HepG2 (cell line): ENCODE measurements around the gene SRD5A1. TPM values are rescaled to one million over a fixed set of nuclear protein-coding genes. Genes with fewer than 3 reads are reported as not detected.

ENCODE experiments used
- ATAC-seq: fragments of 200-7000 bp; cut with Tn5 transposase; 3 replicates; pipeline ENCODE4 v1.9.1; 2020; ENCODE audit warnings: mild to moderate bottlenecking, moderate library complexity
- BruUV-seq: library from RNA; stranded (reverse); fragments of 400-500 nt; replicated peaks from 2 replicates; lab custom pipeline; 2021; lab: Mats Ljungman, UMichigan
- CTCF ChIA-PET: fragments of 300-600 bp; formaldehyde crosslinking; extraction: SDS; loops from one replicate; lab custom pipeline; 2021; ENCODE audit warnings: low total read pairs, inconsistent platforms, low intra/inter-chr PET ratio; lab: Yijun Ruan, JAX
- POLR2A ChIA-PET: fragments of 350-600 bp; sonication (Branson Sonifier 250); formaldehyde crosslinking; loops from one replicate; lab custom pipeline; 2020; ENCODE audit warnings: antibody characterized with exemption, inconsistent platforms; lab: Yijun Ruan, JAX
- DNase-seq: peaks from one replicate; pipeline ENCODE4 v3.0.0-alpha.2; 2015; ENCODE audit warnings: low spot score
- FAIRE-seq: peaks from 3 replicates; lab custom pipeline; 2011; peaks lifted over from hg19 to GRCh38; lab: Jason Lieb, UNC
- H2AFZ ChIP-seq: one replicate; pipeline ENCODE4 v1.6.1; 2011; ENCODE audit warnings: low read length, inconsistent platforms
- H3K27ac ChIP-seq: fragments of 300-600 bp; 3 replicates; pipeline ENCODE4 v1.8.0; 2011; ENCODE audit warnings: mixed run types, mild to moderate bottlenecking, mixed read lengths, low read length, inconsistent platforms; ENCODE audit not compliant: insufficient read depth; ENCODE audit errors: extremely low read length
- H3K27me3 ChIP-seq, 2 experiments: fragments of 200-600 bp in 1 of 2; 2 replicates in 1 of 2; 3 replicates in 1 of 2; pipeline versions ENCODE4 v1.6.0 to v1.8.0; 2011; ENCODE audit warnings: low read length in 2 of 2, mild to moderate bottlenecking in 2 of 2, moderate library complexity in 2 of 2, inconsistent platforms in 1 of 2; ENCODE audit not compliant: insufficient read depth in 2 of 2, control insufficient read depth in 1 of 2
- H3K36me3 ChIP-seq, 2 experiments: fragments of 200-600 bp in 1 of 2; replicated peaks in 1 of 2; 2 replicates in 1 of 2; 3 replicates in 1 of 2; pipeline versions ENCODE4 v1.5.1 to v1.8.0; 2011; ENCODE audit warnings: low read length in 2 of 2, inconsistent platforms in 1 of 2; ENCODE audit not compliant: insufficient read depth in 2 of 2, control insufficient read depth in 1 of 2
- H3K4me1 ChIP-seq: 2 replicates; pipeline ENCODE4 v1.5.1; 2012; ENCODE audit warnings: low read length, inconsistent platforms; ENCODE audit not compliant: insufficient read depth
- H3K4me2 ChIP-seq: 2 replicates; pipeline ENCODE4 v1.6.0; 2011; ENCODE audit warnings: low read depth, low read length, inconsistent platforms
- H3K4me3 ChIP-seq, 3 experiments: fragments of 200-600 bp in 1 of 3; sonication (generic), shearing (Covaris generic) in 1 of 3; replicated peaks in 1 of 3; 2 replicates each; pipeline ENCODE4 v1.5.1; 2011 to 2016; ENCODE audit warnings: low read length in 3 of 3, inconsistent platforms in 2 of 3, low read depth in 2 of 3, mild to moderate bottlenecking in 2 of 3, control low read depth in 1 of 3, mixed read lengths in 1 of 3; ENCODE audit not compliant: insufficient read depth in 1 of 3
- H3K79me2 ChIP-seq: one replicate; pipeline ENCODE4 v1.6.1; 2011; ENCODE audit warnings: low read length, inconsistent platforms; ENCODE audit not compliant: insufficient read depth
- H3K9ac ChIP-seq: 2 replicates; pipeline ENCODE4 v1.6.0; 2011; ENCODE audit warnings: mild to moderate bottlenecking, low read depth, low read length, inconsistent platforms; ENCODE audit not compliant: insufficient read depth
- H3K9me3 ChIP-seq: 2 replicates; pipeline ENCODE4 v1.5.1; 2012; ENCODE audit warnings: mild to moderate bottlenecking, low read length
- H4K20me1 ChIP-seq: 2 replicates; pipeline ENCODE4 v1.6.0; 2011; ENCODE audit warnings: inconsistent platforms, mild to moderate bottlenecking, low read length, moderate library complexity; ENCODE audit not compliant: insufficient read depth
- GPN1 ChIP-seq: sonication (generic); formaldehyde crosslinking; IDR thresholded peaks from 2 replicates; pipeline ENCODE4 v1.5.1; 2020; ENCODE audit warnings: missing genetic modification reagents, borderline replicate concordance
- JDP2 ChIP-seq: sonication (generic); formaldehyde crosslinking; IDR thresholded peaks from 2 replicates; pipeline ENCODE4 v1.8.1; 2022; ENCODE audit warnings: missing genetic modification reagents, borderline replicate concordance
- NR2F2 ChIP-seq: IDR thresholded peaks from 2 replicates; pipeline ENCODE4 v1.6.1; 2012; ENCODE audit warnings: low read depth, inconsistent platforms, borderline replicate concordance
- POLR2AphosphoS5 ChIP-seq: IDR thresholded peaks from 2 replicates; pipeline ENCODE4 v1.6.1; 2012; ENCODE audit warnings: low read depth, low read length
- SOX6 ChIP-seq, 2 experiments: fragments of 450-650 bp in 1 of 2; sonication (generic) in 1 of 2; formaldehyde crosslinking in 1 of 2; IDR thresholded peaks; 2 replicates each; pipeline versions ENCODE4 v1.4.0 to v1.6.1; 2017 to 2020; ENCODE audit warnings: antibody characterized with exemption in 1 of 2, mild to moderate bottlenecking in 1 of 2, missing genetic modification reagents in 1 of 2
- ZNF569 ChIP-seq: sonication (generic); formaldehyde crosslinking; IDR thresholded peaks from 2 replicates; pipeline ENCODE4 v1.5.0; 2020; ENCODE audit warnings: mild to moderate bottlenecking, missing genetic modification reagents, moderate library complexity, borderline replicate concordance
- ZNF703 ChIP-seq: sonication (generic); formaldehyde crosslinking; IDR thresholded peaks from 2 replicates; pipeline ENCODE4 v1.5.1; 2020; ENCODE audit warnings: missing genetic modification reagents, mild to moderate bottlenecking, moderate library complexity, borderline replicate concordance
- ZNF713 ChIP-seq: sonication (generic); formaldehyde crosslinking; IDR thresholded peaks from 2 replicates; pipeline ENCODE4 v1.4.0; 2020; ENCODE audit warnings: mild to moderate bottlenecking, missing genetic modification reagents
- ZNF841 ChIP-seq: sonication (generic); formaldehyde crosslinking; IDR thresholded peaks from 2 replicates; pipeline ENCODE4 v1.8.1; 2023; ENCODE audit warnings: missing genetic modification reagents, borderline replicate concordance
- WGBS: methylation state at CpG from one replicate; pipeline ENCODE4 v1.1.6; 2017; ENCODE audit warnings: low lambda C conversion rate; 5-methylcytosine and 5-hydroxymethylcytosine counted together
- in situ Hi-C: cut with HindIII; loops from 2 replicates; pipeline ENCODE4 v1.10.0; 2017; ENCODE audit warnings: low pct_unique_long_range_greater_than_20kb; ENCODE audit not compliant: extremely low pct_ligation_motif_present
- intact Hi-C: fragments of 100-400 bp; cut with micrococcal nuclease; formaldehyde crosslinking; loops from one replicate; pipeline ENCODE4 v1.10.0; 2022; ENCODE audit not compliant: unreplicated experiment
- polyA plus RNA-seq, 8 experiments: library from polyadenylated mRNA; depleted of rRNA in 3 of 8; stranded (reverse) in 7 of 8; unstranded in 1 of 8; fragments of >200 nt; fragmentation: Illumina TruSeq in 4 of 8; extraction: Trizol in 4 of 8; gene quantifications; 2 replicates each; pipeline versions ENCODE4 v1.2.1 to v1.2.3, GENCODE V29; 2011 to 2016; ENCODE audit warnings: low read depth in 4 of 8, missing spikeins in 1 of 8, mixed read lengths in 1 of 8; ENCODE audit not compliant: insufficient read depth in 1 of 8
- total RNA-seq, 5 experiments: library from RNA; depleted of rRNA; stranded (reverse); fragments of >200 nt; fragmentation: Illumina TruSeq; extraction: Trizol; gene quantifications; 2 replicates each; pipeline ENCODE4 v1.2.3, GENCODE V29; 2016; ENCODE audit warnings: low read depth in 1 of 5
- TF ChIP-seq, protein P1 (sequence below): sonication (generic); formaldehyde crosslinking; IDR thresholded peaks from 2 replicates; pipeline ENCODE4 v1.4.0; 2020; ENCODE audit warnings: missing genetic modification reagents
- TF ChIP-seq, protein P2 (sequence below): sonication (generic); formaldehyde crosslinking; IDR thresholded peaks from 2 replicates; pipeline ENCODE4 v1.4.0; 2020; ENCODE audit warnings: missing genetic modification reagents, borderline replicate concordance

SRD5A1 gene
- total and polyA plus RNA-seq, 2 of the 13 experiments (the other 11 are each of a cell fraction or from before 2014, with no cell fraction given), result 6.1 to 9.9 TPM

DNA sequence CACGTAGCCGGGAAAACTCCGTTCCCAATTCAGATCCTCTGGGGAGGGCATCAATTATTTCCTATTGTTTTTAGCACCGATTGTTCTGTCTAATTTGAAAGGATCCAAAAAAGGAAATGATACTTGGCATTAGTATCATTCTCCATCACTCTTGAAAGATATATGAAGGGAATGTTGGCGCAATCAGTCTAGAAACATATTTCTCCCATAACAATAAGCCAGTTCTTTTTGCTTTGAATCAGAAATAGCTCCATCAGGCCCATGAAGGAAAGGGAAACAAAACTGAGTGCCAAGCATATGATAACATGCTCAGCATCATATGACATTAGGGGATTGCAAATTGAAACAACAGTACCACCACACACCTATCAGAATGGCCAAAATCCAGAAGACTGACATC, 39.8 kb downstream of the SRD5A1 start:
- Histone ChIP-seq H3K79me2 (no peaks in the 10 kb centered on the region), H3K27me3 (no peaks in the 10 kb centered on the region), H3K4me1 (no peaks in the 10 kb centered on the region; the same call in 1 of the 2 replicates), H3K4me2 (no peak overlapping the region), H3K9ac (no peak overlapping the region), H3K4me3 (no peak overlapping the region), H2AFZ (no peak overlapping the region), H3K9me3 (no peaks in the 10 kb centered on the region; the same call in 1 of the 2 replicates), H4K20me1 (no peaks in the 10 kb centered on the region), H3K27ac (no peak overlapping the region), H3K36me3 (peaks cover 0 to 1% of the 10 kb centered on the region in 2 experiments; a peak in 1 of 5 replicates)
- no TSS peak for BruUV-seq
- ChIA-PET CTCF (no interaction called here), POLR2A (no interaction called here)
- intact Hi-C loops (no loop called here), in situ Hi-C loops (no loop called here)
- FAIRE-seq (no peak), DNase-seq (no peak), ATAC-seq (no peak)
- 94% methylated on average over 5 of the region's 5 CpGs for WGBS
- TF ChIP-seq ZNF713 (CRISPR knock-in tag), result no peak
- TF ChIP-seq GPN1, result no peak
- no peak for TF ChIP-seq NR2F2
- no peak for TF ChIP-seq POLR2AphosphoS5
- no peak for TF ChIP-seq ZNF703
- TF ChIP-seq, protein P1, sequence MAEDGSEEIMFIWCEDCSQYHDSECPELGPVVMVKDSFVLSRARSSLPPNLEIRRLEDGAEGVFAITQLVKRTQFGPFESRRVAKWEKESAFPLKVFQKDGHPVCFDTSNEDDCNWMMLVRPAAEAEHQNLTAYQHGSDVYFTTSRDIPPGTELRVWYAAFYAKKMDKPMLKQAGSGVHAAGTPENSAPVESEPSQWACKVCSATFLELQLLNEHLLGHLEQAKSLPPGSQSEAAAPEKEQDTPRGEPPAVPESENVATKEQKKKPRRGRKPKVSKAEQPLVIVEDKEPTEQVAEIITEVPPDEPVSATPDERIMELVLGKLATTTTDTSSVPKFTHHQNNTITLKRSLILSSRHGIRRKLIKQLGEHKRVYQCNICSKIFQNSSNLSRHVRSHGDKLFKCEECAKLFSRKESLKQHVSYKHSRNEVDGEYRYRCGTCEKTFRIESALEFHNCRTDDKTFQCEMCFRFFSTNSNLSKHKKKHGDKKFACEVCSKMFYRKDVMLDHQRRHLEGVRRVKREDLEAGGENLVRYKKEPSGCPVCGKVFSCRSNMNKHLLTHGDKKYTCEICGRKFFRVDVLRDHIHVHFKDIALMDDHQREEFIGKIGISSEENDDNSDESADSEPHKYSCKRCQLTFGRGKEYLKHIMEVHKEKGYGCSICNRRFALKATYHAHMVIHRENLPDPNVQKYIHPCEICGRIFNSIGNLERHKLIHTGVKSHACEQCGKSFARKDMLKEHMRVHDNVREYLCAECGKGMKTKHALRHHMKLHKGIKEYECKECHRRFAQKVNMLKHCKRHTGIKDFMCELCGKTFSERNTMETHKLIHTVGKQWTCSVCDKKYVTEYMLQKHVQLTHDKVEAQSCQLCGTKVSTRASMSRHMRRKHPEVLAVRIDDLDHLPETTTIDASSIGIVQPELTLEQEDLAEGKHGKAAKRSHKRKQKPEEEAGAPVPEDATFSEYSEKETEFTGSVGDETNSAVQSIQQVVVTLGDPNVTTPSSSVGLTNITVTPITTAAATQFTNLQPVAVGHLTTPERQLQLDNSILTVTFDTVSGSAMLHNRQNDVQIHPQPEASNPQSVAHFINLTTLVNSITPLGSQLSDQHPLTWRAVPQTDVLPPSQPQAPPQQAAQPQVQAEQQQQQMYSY (CRISPR knock-in tag), result no peak
- TF ChIP-seq ZNF569, result no peak
- no peak for TF ChIP-seq JDP2 (CRISPR knock-in tag)
- TF ChIP-seq ZNF841 (CRISPR knock-in tag), result no peak
- no peak for TF ChIP-seq SOX6 (IDR thresholded peaks at IDR 0.05)
- TF ChIP-seq SOX6 (CRISPR knock-in tag; IDR thresholded peaks at IDR 0.05), result no peak
- TF ChIP-seq, protein P2, sequence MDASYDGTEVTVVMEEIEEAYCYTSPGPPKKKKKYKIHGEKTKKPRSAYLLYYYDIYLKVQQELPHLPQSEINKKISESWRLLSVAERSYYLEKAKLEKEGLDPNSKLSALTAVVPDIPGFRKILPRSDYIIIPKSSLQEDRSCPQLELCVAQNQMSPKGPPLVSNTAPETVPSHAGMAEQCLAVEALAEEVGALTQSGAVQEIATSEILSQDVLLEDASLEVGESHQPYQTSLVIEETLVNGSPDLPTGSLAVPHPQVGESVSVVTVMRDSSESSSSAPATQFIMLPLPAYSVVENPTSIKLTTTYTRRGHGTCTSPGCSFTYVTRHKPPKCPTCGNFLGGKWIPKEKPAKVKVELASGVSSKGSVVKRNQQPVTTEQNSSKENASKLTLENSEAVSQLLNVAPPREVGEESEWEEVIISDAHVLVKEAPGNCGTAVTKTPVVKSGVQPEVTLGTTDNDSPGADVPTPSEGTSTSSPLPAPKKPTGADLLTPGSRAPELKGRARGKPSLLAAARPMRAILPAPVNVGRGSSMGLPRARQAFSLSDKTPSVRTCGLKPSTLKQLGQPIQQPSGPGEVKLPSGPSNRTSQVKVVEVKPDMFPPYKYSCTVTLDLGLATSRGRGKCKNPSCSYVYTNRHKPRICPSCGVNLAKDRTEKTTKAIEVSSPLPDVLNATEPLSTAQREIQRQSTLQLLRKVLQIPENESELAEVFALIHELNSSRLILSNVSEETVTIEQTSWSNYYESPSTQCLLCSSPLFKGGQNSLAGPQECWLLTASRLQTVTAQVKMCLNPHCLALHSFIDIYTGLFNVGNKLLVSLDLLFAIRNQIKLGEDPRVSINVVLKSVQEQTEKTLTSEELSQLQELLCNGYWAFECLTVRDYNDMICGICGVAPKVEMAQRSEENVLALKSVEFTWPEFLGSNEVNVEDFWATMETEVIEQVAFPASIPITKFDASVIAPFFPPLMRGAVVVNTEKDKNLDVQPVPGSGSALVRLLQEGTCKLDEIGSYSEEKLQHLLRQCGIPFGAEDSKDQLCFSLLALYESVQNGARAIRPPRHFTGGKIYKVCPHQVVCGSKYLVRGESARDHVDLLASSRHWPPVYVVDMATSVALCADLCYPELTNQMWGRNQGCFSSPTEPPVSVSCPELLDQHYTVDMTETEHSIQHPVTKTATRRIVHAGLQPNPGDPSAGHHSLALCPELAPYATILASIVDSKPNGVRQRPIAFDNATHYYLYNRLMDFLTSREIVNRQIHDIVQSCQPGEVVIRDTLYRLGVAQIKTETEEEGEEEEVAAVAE, result no peak
